HEK293 (cell line): ENCODE data around the gene RIGI.

ENCODE experiments used
- CTCF ChIA-PET: fragments of 350-600 bp; formaldehyde crosslinking; extraction: SDS; loops from one replicate; lab custom pipeline; 2021; ENCODE audit warnings: antibody characterized with exemption; lab: Yijun Ruan, JAX
- POLR2A ChIA-PET: fragments of 300-600 bp; formaldehyde crosslinking; extraction: SDS; loops from one replicate; lab custom pipeline; 2020; ENCODE audit warnings: antibody characterized with exemption, inconsistent platforms; lab: Yijun Ruan, JAX
- H3K27ac ChIP-seq: fragments of 200-500 bp; sonication (Bioruptor generic); 2 replicates; pipeline ENCODE4 v1.5.1; 2014; ENCODE audit warnings: low read depth, low read length, control low read depth, inconsistent platforms; ENCODE audit errors: extremely low read depth
- H3K36me3 ChIP-seq, 2 experiments: fragments of 200-500 bp in 1 of 2; sonication (Bioruptor generic) in 1 of 2; 1 replicate in 1 of 2; 2 replicates in 1 of 2; pipeline ENCODE4 v1.5.1; 2014 to 2017; ENCODE audit warnings: inconsistent platforms in 2 of 2, low read length in 2 of 2; ENCODE audit not compliant: control insufficient read depth in 2 of 2, insufficient read depth in 1 of 2
- H3K4me1 ChIP-seq: fragments of 200-500 bp; sonication (Bioruptor generic); 2 replicates; pipeline ENCODE4 v1.5.1; 2014; ENCODE audit warnings: mild to moderate bottlenecking, low read length, inconsistent platforms; ENCODE audit not compliant: control insufficient read depth, insufficient read depth
- H3K4me3 ChIP-seq: 2 replicates; pipeline ENCODE4 v1.5.1; 2011; ENCODE audit warnings: low read depth, mild to moderate bottlenecking, control low read depth, low read length, moderate library complexity
- H3K9me3 ChIP-seq: fragments of 200-500 bp; sonication (Bioruptor generic); 2 replicates; pipeline ENCODE4 v1.5.1; 2014; ENCODE audit warnings: low read depth, low read length, inconsistent platforms; ENCODE audit not compliant: control insufficient read depth, insufficient read depth
- GLI2 ChIP-seq: fragments of 450-650 bp; formaldehyde crosslinking; IDR thresholded peaks from 2 replicates; pipeline ENCODE4; 2017; ENCODE audit warnings: missing biosample characterization, missing genetic modification characterization, low read depth, borderline replicate concordance
- KLF1 ChIP-seq: fragments of 450-650 bp; formaldehyde crosslinking; IDR thresholded peaks from 2 replicates; pipeline ENCODE4 v1.5.1; 2016; ENCODE audit warnings: missing biosample characterization, missing genetic modification characterization
- KLF8 ChIP-seq: fragments of 450-650 bp; formaldehyde crosslinking; IDR thresholded peaks from 2 replicates; pipeline ENCODE4 v1.5.1; 2016; ENCODE audit warnings: missing biosample characterization, missing genetic modification characterization
- KLF9 ChIP-seq: fragments of 450-650 bp; formaldehyde crosslinking; IDR thresholded peaks from 2 replicates; pipeline ENCODE4 v1.5.1; 2016; ENCODE audit warnings: missing biosample characterization, missing genetic modification characterization, low read depth
- SP2 ChIP-seq: fragments of 450-650 bp; formaldehyde crosslinking; IDR thresholded peaks from 2 replicates; pipeline ENCODE4 v1.5.1; 2016; ENCODE audit warnings: missing biosample characterization, missing genetic modification characterization
- SP3 ChIP-seq: fragments of 450-650 bp; formaldehyde crosslinking; IDR thresholded peaks from 2 replicates; pipeline ENCODE4 v1.5.1; 2016; ENCODE audit warnings: missing biosample characterization, missing genetic modification characterization
- SP7 ChIP-seq: fragments of 450-650 bp; formaldehyde crosslinking; IDR thresholded peaks from 2 replicates; pipeline ENCODE4 v1.5.1; 2016; ENCODE audit warnings: missing biosample characterization, missing genetic modification characterization
- YY1 ChIP-seq: fragments of 450-650 bp; formaldehyde crosslinking; IDR thresholded peaks from 2 replicates; pipeline ENCODE4 v1.5.1; 2018; ENCODE audit warnings: missing biosample characterization, missing genetic modification characterization
- YY2 ChIP-seq: fragments of 450-650 bp; formaldehyde crosslinking; IDR thresholded peaks from 2 replicates; pipeline ENCODE4 v1.5.1; 2016; ENCODE audit warnings: missing biosample characterization, missing genetic modification characterization
- ZBTB17 ChIP-seq: fragments of 450-650 bp; formaldehyde crosslinking; IDR thresholded peaks from 2 replicates; pipeline ENCODE4 v1.5.1; 2016; ENCODE audit warnings: missing biosample characterization, missing genetic modification characterization
- ZBTB20 ChIP-seq: fragments of 450-650 bp; formaldehyde crosslinking; IDR thresholded peaks from 2 replicates; pipeline ENCODE4 v1.5.1; 2016; ENCODE audit warnings: missing biosample characterization, missing genetic modification characterization
- ZBTB21 ChIP-seq: fragments of 450-650 bp; formaldehyde crosslinking; IDR thresholded peaks from 2 replicates; pipeline ENCODE4 v1.5.1; 2017; ENCODE audit warnings: missing biosample characterization, missing genetic modification characterization
- ZEB2 ChIP-seq: fragments of 450-650 bp; formaldehyde crosslinking; IDR thresholded peaks from 2 replicates; pipeline ENCODE4 v1.5.1; 2016; ENCODE audit warnings: missing biosample characterization, missing genetic modification characterization
- ZNF19 ChIP-seq: fragments of 450-650 bp; formaldehyde crosslinking; IDR thresholded peaks from 2 replicates; pipeline ENCODE4; 2016; ENCODE audit warnings: missing biosample characterization, missing genetic modification characterization, low read depth
- ZNF2 ChIP-seq: fragments of 450-650 bp; formaldehyde crosslinking; IDR thresholded peaks from 2 replicates; pipeline ENCODE4 v1.5.1; 2016; ENCODE audit warnings: missing biosample characterization, missing genetic modification characterization
- ZNF24 ChIP-seq: fragments of 450-650 bp; formaldehyde crosslinking; IDR thresholded peaks from 2 replicates; pipeline ENCODE4 v1.5.1; 2016; ENCODE audit warnings: missing biosample characterization, missing genetic modification characterization
- ZNF335 ChIP-seq: fragments of 450-650 bp; formaldehyde crosslinking; conservative IDR thresholded peaks from 2 replicates; pipeline ENCODE4 v1.5.1; 2016; ENCODE audit warnings: missing biosample characterization, missing genetic modification characterization
- ZNF561 ChIP-seq: fragments of 450-650 bp; IDR thresholded peaks from 2 replicates; pipeline ENCODE4 v1.5.1; 2018; ENCODE audit warnings: missing biosample characterization, missing genetic modification characterization, borderline replicate concordance
- ZNF571 ChIP-seq: fragments of 450-650 bp; formaldehyde crosslinking; IDR thresholded peaks from 2 replicates; pipeline ENCODE4 v1.5.0; 2017; ENCODE audit warnings: missing biosample characterization, missing genetic modification characterization
- ZNF600 ChIP-seq: fragments of 450-650 bp; formaldehyde crosslinking; IDR thresholded peaks from 2 replicates; pipeline ENCODE4 v1.5.1; 2016; ENCODE audit warnings: missing biosample characterization, missing genetic modification characterization
- ZNF610 ChIP-seq: fragments of 450-650 bp; formaldehyde crosslinking; IDR thresholded peaks from 2 replicates; pipeline ENCODE4 v1.5.1; 2016; ENCODE audit warnings: missing biosample characterization, missing genetic modification characterization, borderline replicate concordance
- ZNF629 ChIP-seq: fragments of 450-650 bp; formaldehyde crosslinking; IDR thresholded peaks from 2 replicates; pipeline ENCODE4 v1.5.1; 2017; ENCODE audit warnings: missing biosample characterization, missing genetic modification characterization
- ZNF660 ChIP-seq: fragments of 450-650 bp; IDR thresholded peaks from 2 replicates; pipeline ENCODE4 v1.5.1; 2018; ENCODE audit warnings: missing biosample characterization, mild to moderate bottlenecking, missing genetic modification characterization
- ZXDB ChIP-seq: fragments of 450-650 bp; formaldehyde crosslinking; IDR thresholded peaks from 2 replicates; pipeline ENCODE4 v1.5.1; 2016; ENCODE audit warnings: missing biosample characterization, missing genetic modification characterization
- TF ChIP-seq, protein P1 (sequence below): fragments of 450-650 bp; formaldehyde crosslinking; conservative IDR thresholded peaks from 2 replicates; pipeline ENCODE4 v1.5.1; 2016; ENCODE audit warnings: low read depth, missing biosample characterization, missing genetic modification characterization
- TF ChIP-seq, protein P2 (sequence below): fragments of 450-650 bp; formaldehyde crosslinking; IDR thresholded peaks from 2 replicates; pipeline ENCODE4 v1.5.1; 2016; ENCODE audit warnings: missing biosample characterization, missing genetic modification characterization
- TF ChIP-seq, protein P3 (sequence below): fragments of 450-650 bp; formaldehyde crosslinking; IDR thresholded peaks from 2 replicates; pipeline ENCODE4 v1.5.1; 2016; ENCODE audit warnings: missing biosample characterization, missing genetic modification characterization
- TF ChIP-seq, protein P4 (sequence below): fragments of 450-650 bp; formaldehyde crosslinking; IDR thresholded peaks from 2 replicates; pipeline ENCODE4 v1.5.1; 2016; ENCODE audit warnings: missing biosample characterization, missing genetic modification characterization
- TF ChIP-seq, protein P5 (sequence below): fragments of 450-650 bp; formaldehyde crosslinking; optimal IDR thresholded peaks from 2 replicates; pipeline ENCODE3; 2016; ENCODE audit warnings: missing biosample characterization, mild to moderate bottlenecking, missing genetic modification characterization

RIGI gene

DNA sequence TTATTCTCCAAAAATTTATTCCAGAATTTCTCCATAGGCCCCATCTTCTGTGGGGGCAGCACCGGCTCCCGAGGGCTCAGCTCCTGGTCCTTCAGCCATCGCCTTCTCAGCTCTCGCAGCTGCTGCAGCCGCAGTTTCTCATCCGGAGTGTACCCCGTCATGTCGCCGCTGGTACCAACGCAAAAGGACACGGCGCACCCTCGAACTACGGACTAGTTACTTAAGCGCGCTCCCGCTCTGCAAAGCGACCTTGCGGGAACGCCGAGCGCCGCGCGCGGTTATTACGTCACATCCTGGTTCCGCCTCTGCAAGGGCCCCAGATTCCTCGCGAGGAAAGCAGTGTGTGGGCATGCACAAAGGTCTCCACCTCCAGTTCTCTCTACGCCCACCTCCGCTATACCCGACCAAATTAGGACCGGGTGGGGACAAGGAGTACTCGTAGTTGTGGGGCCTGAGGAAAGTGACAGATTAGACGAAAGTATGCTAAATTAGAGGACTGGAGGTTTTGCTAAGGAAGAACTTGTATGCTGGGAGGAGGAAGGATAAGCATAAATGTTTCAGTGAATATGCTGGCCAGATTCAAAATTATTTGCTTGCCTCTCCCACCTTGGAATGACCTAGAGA lies 47.0 kb upstream of the RIGI start, which contains the start of gene NDUFB6:
Gene NDUFB6 (minus strand): TSS at position 260 of the 624 bp plus-strand sequence. CDS start 99 bp downstream, at position 161.
- H3K36me3 ChIP-seq, result peaks cover 0 to 18% of the 10 kb centered on the region in 2 experiments; a peak in 2 of 3 replicates
- H3K27ac ChIP-seq, result peak within 1 kb of the TSS; percentile 64
- peaks cover 4% of the 10 kb centered on the region; the same call in 1 of the 2 replicates for H3K4me1 ChIP-seq
- H3K4me3 ChIP-seq, result peak within 1 kb of the TSS; percentile 57
- CTCF ChIA-PET, result interaction anchor here (0.6 to 4.0 kb wide), 12 partner anchors 9 to 422 kb away, joined by 3 to 122 read pairs (median 6); partner anchors contain the start of gene RIGI
- POLR2A ChIA-PET, result interaction anchor here (1.0 to 2.3 kb wide), 6 partner anchors 10 to 452 kb away, joined by 4 to 14 read pairs (median 8); partner anchors contain the start of genes ACO1, DNAJA1 and RIGI
- no peaks in the 10 kb centered on the region for H3K9me3 ChIP-seq
- no peak for TF ChIP-seq GLI2
- TF ChIP-seq ZBTB17 (tag by site-specific recombination), result peak; percentile 99
- no peak for TF ChIP-seq YY2 (tag by site-specific recombination)
- peak; percentile 78 for TF ChIP-seq SP3
- TF ChIP-seq, protein P1, sequence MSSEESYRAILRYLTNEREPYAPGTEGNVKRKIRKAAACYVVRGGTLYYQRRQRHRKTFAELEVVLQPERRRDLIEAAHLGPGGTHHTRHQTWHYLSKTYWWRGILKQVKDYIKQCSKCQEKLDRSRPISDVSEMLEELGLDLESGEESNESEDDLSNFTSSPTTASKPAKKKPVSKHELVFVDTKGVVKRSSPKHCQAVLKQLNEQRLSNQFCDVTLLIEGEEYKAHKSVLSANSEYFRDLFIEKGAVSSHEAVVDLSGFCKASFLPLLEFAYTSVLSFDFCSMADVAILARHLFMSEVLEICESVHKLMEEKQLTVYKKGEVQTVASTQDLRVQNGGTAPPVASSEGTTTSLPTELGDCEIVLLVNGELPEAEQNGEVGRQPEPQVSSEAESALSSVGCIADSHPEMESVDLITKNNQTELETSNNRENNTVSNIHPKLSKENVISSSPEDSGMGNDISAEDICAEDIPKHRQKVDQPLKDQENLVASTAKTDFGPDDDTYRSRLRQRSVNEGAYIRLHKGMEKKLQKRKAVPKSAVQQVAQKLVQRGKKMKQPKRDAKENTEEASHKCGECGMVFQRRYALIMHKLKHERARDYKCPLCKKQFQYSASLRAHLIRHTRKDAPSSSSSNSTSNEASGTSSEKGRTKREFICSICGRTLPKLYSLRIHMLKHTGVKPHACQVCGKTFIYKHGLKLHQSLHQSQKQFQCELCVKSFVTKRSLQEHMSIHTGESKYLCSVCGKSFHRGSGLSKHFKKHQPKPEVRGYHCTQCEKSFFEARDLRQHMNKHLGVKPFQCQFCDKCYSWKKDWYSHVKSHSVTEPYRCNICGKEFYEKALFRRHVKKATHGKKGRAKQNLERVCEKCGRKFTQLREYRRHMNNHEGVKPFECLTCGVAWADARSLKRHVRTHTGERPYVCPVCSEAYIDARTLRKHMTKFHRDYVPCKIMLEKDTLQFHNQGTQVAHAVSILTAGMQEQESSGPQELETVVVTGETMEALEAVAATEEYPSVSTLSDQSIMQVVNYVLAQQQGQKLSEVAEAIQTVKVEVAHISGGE, result peak; percentile 96
- TF ChIP-seq ZNF561, result peak; percentile 33; the same call in 1 of the 2 replicates
- 0 out of 2 replicates have a peak, but pooled peaks have one; percentile 28 for TF ChIP-seq YY1 (tag by site-specific recombination)
- TF ChIP-seq ZBTB20 (tag by site-specific recombination), result peak; percentile 47; the same call in 1 of the 2 replicates
- TF ChIP-seq ZNF335, result peak; percentile 72
- peak; percentile 35; the same call in 1 of the 2 replicates for TF ChIP-seq ZNF24 (tag by site-specific recombination)
- peak; percentile 49 for TF ChIP-seq SP7
- peak; percentile 89 for TF ChIP-seq ZNF629 (tag by site-specific recombination)
- TF ChIP-seq ZNF660 (tag by site-specific recombination), result peak; percentile 58
- TF ChIP-seq, protein P2, sequence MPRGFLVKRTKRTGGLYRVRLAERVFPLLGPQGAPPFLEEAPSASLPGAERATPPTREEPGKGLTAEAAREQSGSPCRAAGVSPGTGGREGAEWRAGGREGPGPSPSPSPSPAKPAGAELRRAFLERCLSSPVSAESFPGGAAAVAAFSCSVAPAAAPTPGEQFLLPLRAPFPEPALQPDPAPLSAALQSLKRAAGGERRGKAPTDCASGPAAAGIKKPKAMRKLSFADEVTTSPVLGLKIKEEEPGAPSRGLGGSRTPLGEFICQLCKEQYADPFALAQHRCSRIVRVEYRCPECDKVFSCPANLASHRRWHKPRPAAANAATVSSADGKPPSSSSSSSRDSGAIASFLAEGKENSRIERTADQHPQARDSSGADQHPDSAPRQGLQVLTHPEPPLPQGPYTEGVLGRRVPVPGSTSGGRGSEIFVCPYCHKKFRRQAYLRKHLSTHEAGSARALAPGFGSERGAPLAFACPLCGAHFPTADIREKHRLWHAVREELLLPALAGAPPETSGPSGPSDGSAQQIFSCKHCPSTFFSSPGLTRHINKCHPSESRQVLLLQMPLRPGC, result peak; percentile 92
- TF ChIP-seq ZEB2 (tag by site-specific recombination), result peak; percentile 43; the same call in 1 of the 2 replicates
- 0 out of 2 replicates have a peak, but pooled peaks have one; percentile 14 for TF ChIP-seq KLF1 (tag by site-specific recombination)
- TF ChIP-seq ZNF19, result no peak
- TF ChIP-seq ZNF610, result 0 out of 2 replicates have a peak, but pooled peaks have one; percentile 31
- TF ChIP-seq KLF9, result peak; percentile 42; the same call in 1 of the 2 replicates
- peak; percentile 90 for TF ChIP-seq SP2 (tag by site-specific recombination)
- TF ChIP-seq, protein P3, sequence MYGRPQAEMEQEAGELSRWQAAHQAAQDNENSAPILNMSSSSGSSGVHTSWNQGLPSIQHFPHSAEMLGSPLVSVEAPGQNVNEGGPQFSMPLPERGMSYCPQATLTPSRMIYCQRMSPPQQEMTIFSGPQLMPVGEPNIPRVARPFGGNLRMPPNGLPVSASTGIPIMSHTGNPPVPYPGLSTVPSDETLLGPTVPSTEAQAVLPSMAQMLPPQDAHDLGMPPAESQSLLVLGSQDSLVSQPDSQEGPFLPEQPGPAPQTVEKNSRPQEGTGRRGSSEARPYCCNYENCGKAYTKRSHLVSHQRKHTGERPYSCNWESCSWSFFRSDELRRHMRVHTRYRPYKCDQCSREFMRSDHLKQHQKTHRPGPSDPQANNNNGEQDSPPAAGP (tag by site-specific recombination), result 0 out of 2 replicates have a peak, but pooled peaks have one; percentile 37
- TF ChIP-seq, protein P4, sequence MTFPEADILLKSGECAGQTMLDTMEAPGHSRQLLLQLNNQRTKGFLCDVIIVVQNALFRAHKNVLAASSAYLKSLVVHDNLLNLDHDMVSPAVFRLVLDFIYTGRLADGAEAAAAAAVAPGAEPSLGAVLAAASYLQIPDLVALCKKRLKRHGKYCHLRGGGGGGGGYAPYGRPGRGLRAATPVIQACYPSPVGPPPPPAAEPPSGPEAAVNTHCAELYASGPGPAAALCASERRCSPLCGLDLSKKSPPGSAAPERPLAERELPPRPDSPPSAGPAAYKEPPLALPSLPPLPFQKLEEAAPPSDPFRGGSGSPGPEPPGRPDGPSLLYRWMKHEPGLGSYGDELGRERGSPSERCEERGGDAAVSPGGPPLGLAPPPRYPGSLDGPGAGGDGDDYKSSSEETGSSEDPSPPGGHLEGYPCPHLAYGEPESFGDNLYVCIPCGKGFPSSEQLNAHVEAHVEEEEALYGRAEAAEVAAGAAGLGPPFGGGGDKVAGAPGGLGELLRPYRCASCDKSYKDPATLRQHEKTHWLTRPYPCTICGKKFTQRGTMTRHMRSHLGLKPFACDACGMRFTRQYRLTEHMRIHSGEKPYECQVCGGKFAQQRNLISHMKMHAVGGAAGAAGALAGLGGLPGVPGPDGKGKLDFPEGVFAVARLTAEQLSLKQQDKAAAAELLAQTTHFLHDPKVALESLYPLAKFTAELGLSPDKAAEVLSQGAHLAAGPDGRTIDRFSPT (tag by site-specific recombination), result no peak
- TF ChIP-seq KLF8 (tag by site-specific recombination), result peak; percentile 38; the same call in 1 of the 2 replicates
- no peak for TF ChIP-seq ZNF2 (tag by site-specific recombination)
- TF ChIP-seq ZNF600, result 0 out of 2 replicates have a peak, but pooled peaks have one; percentile 24
- TF ChIP-seq, protein P5, sequence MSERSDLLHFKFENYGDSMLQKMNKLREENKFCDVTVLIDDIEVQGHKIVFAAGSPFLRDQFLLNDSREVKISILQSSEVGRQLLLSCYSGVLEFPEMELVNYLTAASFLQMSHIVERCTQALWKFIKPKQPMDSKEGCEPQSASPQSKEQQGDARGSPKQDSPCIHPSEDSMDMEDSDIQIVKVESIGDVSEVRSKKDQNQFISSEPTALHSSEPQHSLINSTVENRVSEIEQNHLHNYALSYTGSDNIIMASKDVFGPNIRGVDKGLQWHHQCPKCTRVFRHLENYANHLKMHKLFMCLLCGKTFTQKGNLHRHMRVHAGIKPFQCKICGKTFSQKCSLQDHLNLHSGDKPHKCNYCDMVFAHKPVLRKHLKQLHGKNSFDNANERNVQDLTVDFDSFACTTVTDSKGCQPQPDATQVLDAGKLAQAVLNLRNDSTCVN (tag by site-specific recombination), result peak; percentile 90
- no peak for TF ChIP-seq ZNF571
- TF ChIP-seq ZXDB, result peak; percentile 78
- peak; percentile 88 for TF ChIP-seq ZBTB21
